Measurements from ENCODE around the gene ZNF678. TPM values are rescaled to one million over a fixed set of nuclear protein-coding genes. Genes with fewer than 3 reads are reported as not detected.

Gene ZNF678
- total RNA-seq, 1 donor, result 3.6 TPM

DNA sequence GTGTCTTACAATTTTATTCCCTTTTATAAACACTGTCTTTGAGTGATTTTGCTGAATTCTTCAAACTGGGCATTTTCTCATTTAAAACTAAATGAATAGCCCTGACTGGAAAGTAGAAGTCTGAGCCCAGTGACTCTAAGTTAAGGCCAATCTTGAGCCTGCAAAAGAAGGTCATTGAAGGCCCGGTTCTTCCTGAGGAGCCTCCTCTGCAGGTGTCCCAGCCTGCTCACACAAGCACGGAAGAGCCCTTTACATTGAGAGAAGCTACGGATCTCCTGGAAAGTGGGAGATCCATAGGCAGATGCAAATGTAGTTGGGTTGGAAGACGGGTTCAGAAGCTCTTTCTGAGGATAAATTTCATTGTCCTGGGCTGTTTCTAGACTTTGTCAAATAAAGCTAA is 3.9 kb downstream of the ZNF678 start:
- DNase-seq (ENCODE audit: insufficient read length, low spot score, missing footprints), result no peak

DNA sequence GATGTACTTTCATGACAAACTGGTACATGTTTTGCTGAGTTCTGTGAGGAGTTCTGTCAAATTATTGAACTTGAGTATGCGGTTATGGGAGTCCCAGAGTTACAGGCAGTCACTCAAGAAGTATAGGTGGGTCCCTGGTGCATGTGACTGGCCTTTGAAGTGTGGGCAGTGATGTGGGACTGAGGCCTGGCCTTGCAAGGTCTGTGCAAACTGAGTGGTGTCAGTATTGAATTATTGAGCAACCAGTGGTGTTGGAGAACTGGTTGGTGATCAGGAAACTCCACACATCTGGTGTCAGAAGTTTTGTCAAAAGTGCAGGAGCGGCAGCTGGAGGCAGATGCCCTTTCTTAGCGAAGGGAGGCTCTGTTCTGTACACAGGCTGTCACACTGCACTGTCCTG is 5.2 kb downstream of the ZNF678 start:
- Histone ChIP-seq H3K27me3 (ENCODE audit: insufficient read depth, low read length) (no peaks in the 10 kb centered on the region), H3K9me3 (ENCODE audit: low read depth, low read length) (no peaks in the 10 kb centered on the region), H3K4me3 (ENCODE audit: insufficient read depth, low read length) (no peak overlapping the region), H3K79me2 (ENCODE audit: insufficient read depth, low read length) (peaks cover 56% of the 10 kb centered on the region), H3K36me3 (ENCODE audit: insufficient read depth, low read length) (no peaks in the 10 kb centered on the region), H4K20me1 (ENCODE audit: insufficient read depth, low read length) (peaks cover 2% of the 10 kb centered on the region), H3K4me1 (ENCODE audit: insufficient read depth, low read length) (peaks cover 5% of the 10 kb centered on the region), H3K4me2 (ENCODE audit: insufficient read depth, low read length) (no peak overlapping the region), H3K27ac (ENCODE audit: low read depth, low read length) (no peak overlapping the region), H2AFZ (ENCODE audit: low read length) (no peak overlapping the region)
- TF ChIP-seq, protein P1, sequence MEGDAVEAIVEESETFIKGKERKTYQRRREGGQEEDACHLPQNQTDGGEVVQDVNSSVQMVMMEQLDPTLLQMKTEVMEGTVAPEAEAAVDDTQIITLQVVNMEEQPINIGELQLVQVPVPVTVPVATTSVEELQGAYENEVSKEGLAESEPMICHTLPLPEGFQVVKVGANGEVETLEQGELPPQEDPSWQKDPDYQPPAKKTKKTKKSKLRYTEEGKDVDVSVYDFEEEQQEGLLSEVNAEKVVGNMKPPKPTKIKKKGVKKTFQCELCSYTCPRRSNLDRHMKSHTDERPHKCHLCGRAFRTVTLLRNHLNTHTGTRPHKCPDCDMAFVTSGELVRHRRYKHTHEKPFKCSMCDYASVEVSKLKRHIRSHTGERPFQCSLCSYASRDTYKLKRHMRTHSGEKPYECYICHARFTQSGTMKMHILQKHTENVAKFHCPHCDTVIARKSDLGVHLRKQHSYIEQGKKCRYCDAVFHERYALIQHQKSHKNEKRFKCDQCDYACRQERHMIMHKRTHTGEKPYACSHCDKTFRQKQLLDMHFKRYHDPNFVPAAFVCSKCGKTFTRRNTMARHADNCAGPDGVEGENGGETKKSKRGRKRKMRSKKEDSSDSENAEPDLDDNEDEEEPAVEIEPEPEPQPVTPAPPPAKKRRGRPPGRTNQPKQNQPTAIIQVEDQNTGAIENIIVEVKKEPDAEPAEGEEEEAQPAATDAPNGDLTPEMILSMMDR (IDR thresholded peaks at IDR 0.05; ENCODE audit: extremely low read depth, low read depth, low read length), result no peak
- DNase-seq (ENCODE audit: insufficient read length, low spot score, missing footprints), result no peak

More for the DNA sequence above, 3.9 kb downstream of the ZNF678 start:
- H3K79me2 ChIP-seq (ENCODE audit: insufficient read depth, low read length), result peaks cover 48% of the 10 kb centered on the region
- no peaks in the 10 kb centered on the region for H3K9me3 ChIP-seq (ENCODE audit: low read depth, low read length)
- TF ChIP-seq, protein P1 (IDR thresholded peaks at IDR 0.05; ENCODE audit: extremely low read depth, low read depth, low read length), result no peak
- no peak overlapping the region for H3K4me3 ChIP-seq (ENCODE audit: insufficient read depth, low read length)
- H3K4me2 ChIP-seq (ENCODE audit: insufficient read depth, low read length), result no peak overlapping the region
- H3K4me1 ChIP-seq (ENCODE audit: insufficient read depth, low read length), result peaks cover 5% of the 10 kb centered on the region
- no peaks in the 10 kb centered on the region for H3K36me3 ChIP-seq (ENCODE audit: insufficient read depth, low read length)
- no peak overlapping the region for H3K27ac ChIP-seq (ENCODE audit: low read depth, low read length)
- H4K20me1 ChIP-seq (ENCODE audit: insufficient read depth, low read length), result peaks cover 2% of the 10 kb centered on the region
- no peak overlapping the region for H2AFZ ChIP-seq (ENCODE audit: low read length)
- H3K27me3 ChIP-seq (ENCODE audit: insufficient read depth, low read length), result no peaks in the 10 kb centered on the region

DNA sequence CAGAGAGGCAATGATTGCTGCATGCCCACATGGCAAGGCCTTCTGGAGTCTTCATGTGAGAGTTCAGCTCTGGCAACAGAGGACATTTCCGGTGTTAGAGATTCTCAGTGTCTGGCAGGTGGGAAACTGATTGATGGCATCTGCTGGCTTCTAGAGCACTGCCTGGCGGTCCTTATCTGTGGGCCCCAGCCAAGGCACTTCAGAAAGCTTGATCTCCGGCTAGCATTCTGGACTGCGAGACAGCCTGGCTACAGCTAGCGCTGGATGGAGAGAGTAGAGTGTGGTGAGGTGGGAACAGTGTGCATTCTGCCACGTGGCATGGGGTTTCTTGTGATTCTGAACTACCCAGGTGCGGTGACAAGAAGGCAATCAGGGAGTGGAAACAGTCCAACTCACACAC is 9.4 kb downstream of the ZNF678 start:
- H3K4me2 ChIP-seq (ENCODE audit: insufficient read depth, low read length), result no peak overlapping the region
- TF ChIP-seq, protein P1 (IDR thresholded peaks at IDR 0.05; ENCODE audit: extremely low read depth, low read depth, low read length), result no peak
- no peaks in the 10 kb centered on the region for H3K36me3 ChIP-seq (ENCODE audit: insufficient read depth, low read length)
- no peak for DNase-seq (ENCODE audit: insufficient read length, low spot score, missing footprints)
- no peaks in the 10 kb centered on the region for H4K20me1 ChIP-seq (ENCODE audit: insufficient read depth, low read length)
- H3K4me3 ChIP-seq (ENCODE audit: insufficient read depth, low read length), result no peak overlapping the region
- H3K27me3 ChIP-seq (ENCODE audit: insufficient read depth, low read length), result no peaks in the 10 kb centered on the region
- no peaks in the 10 kb centered on the region for H3K9me3 ChIP-seq (ENCODE audit: low read depth, low read length)
- H3K4me1 ChIP-seq (ENCODE audit: insufficient read depth, low read length), result no peaks in the 10 kb centered on the region
- H2AFZ ChIP-seq (ENCODE audit: low read length), result no peak overlapping the region
- H3K27ac ChIP-seq (ENCODE audit: low read depth, low read length), result no peak overlapping the region
- peaks cover 64% of the 10 kb centered on the region for H3K79me2 ChIP-seq (ENCODE audit: insufficient read depth, low read length)

DNA sequence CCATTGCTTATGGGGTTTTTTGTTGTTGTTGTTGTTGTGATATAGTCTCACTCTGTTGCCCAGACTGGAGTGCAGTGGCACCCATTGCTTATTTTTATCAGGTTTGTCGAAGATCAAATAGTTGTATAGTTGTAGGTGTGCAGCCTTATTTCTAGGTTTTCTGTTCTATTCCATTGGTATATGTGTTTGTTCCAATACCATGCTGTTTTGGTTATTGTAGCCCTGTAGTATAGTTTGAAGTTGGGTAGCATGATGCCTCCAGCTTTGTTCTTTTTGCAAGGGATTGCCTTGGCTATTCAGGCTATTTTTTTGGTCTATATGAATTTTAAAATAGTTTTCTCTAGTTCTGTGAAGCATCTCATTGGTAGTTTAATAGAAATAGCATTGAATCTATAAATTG is 11.6 kb downstream of the ZNF678 start:
- DNase-seq (ENCODE audit: insufficient read length, low spot score, missing footprints), result no peak
- Histone ChIP-seq H3K4me1 (ENCODE audit: insufficient read depth, low read length) (no peaks in the 10 kb centered on the region), H2AFZ (ENCODE audit: low read length) (no peak overlapping the region), H3K4me2 (ENCODE audit: insufficient read depth, low read length) (no peak overlapping the region), H4K20me1 (ENCODE audit: insufficient read depth, low read length) (peaks cover 5% of the 10 kb centered on the region), H3K4me3 (ENCODE audit: insufficient read depth, low read length) (no peak overlapping the region), H3K27ac (ENCODE audit: low read depth, low read length) (no peak overlapping the region), H3K79me2 (ENCODE audit: insufficient read depth, low read length) (peaks cover 69% of the 10 kb centered on the region), H3K27me3 (ENCODE audit: insufficient read depth, low read length) (no peaks in the 10 kb centered on the region), H3K9me3 (ENCODE audit: low read depth, low read length) (no peaks in the 10 kb centered on the region), H3K36me3 (ENCODE audit: insufficient read depth, low read length) (no peaks in the 10 kb centered on the region)
- TF ChIP-seq, protein P1 (IDR thresholded peaks at IDR 0.05; ENCODE audit: extremely low read depth, low read depth, low read length), result no peak
